Measurements from ENCODE around the gene SLC22A5.

DNA sequence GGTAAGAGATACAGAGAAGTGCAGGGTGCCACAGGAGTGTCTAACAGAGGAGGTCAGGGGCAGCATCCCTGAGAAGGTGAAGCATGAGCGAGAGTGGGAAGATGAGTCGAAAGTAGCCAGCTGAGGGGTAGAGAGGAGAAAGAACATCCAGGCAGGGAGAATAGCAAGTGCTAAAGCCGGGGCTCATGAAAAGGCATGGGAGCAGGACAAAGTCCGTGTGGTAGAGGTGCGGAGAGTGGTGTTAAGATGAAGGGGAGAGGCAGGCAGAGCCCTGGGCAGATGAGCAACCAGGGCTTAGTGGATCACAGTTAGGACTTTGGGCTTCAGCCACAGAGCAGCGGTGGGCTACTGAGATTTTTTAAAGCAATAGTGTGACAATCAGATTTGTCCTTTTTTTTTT is 10.5 kb downstream of the SLC22A5 start:
- TF ChIP-seq KLF7 (tag by site-specific recombination; IDR thresholded peaks at IDR 0.05; ENCODE audit: borderline replicate concordance) (no peak), REPIN1 (tag by site-specific recombination; IDR thresholded peaks at IDR 0.05; ENCODE audit: low read depth) (no peak)
- TF ChIP-seq, protein P1, sequence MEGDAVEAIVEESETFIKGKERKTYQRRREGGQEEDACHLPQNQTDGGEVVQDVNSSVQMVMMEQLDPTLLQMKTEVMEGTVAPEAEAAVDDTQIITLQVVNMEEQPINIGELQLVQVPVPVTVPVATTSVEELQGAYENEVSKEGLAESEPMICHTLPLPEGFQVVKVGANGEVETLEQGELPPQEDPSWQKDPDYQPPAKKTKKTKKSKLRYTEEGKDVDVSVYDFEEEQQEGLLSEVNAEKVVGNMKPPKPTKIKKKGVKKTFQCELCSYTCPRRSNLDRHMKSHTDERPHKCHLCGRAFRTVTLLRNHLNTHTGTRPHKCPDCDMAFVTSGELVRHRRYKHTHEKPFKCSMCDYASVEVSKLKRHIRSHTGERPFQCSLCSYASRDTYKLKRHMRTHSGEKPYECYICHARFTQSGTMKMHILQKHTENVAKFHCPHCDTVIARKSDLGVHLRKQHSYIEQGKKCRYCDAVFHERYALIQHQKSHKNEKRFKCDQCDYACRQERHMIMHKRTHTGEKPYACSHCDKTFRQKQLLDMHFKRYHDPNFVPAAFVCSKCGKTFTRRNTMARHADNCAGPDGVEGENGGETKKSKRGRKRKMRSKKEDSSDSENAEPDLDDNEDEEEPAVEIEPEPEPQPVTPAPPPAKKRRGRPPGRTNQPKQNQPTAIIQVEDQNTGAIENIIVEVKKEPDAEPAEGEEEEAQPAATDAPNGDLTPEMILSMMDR (tag by site-specific recombination; IDR thresholded peaks at IDR 0.05): no peak

All from HEK293 (cell line).